CD14-positive monocyte (primary cell): ENCODE results near the gene ANO7. TPM values are rescaled to one million over a fixed set of nuclear protein-coding genes. Genes with fewer than 3 reads are reported as not detected.

ENCODE experiments used
- DNase-seq, 3 donors: peaks; one replicate each; pipeline ENCODE4 v3.0.0-alpha.2; 2011 to 2022
- H2AFZ ChIP-seq: 2 replicates; pipeline ENCODE4 v1.6.0; 2012; ENCODE audit warnings: mild to moderate bottlenecking, low read depth, low read length, inconsistent platforms; ENCODE audit not compliant: insufficient read depth, poor library complexity, severe bottlenecking
- H3K27ac ChIP-seq, 2 donors: 1 replicate in 1 of 2; 2 replicates in 1 of 2; pipeline ENCODE4 v1.5.1; 2012 to 2013; ENCODE audit warnings: low read length in 2 of 2, control low read depth in 1 of 2, inconsistent platforms in 1 of 2, low read depth in 1 of 2, mild to moderate bottlenecking in 1 of 2
- H3K27me3 ChIP-seq, 2 donors: one replicate each; pipeline versions ENCODE4 v1.6.0 to v1.6.1; 2011 to 2013; ENCODE audit warnings: low read length in 2 of 2; ENCODE audit not compliant: control insufficient read depth in 2 of 2, insufficient read depth in 2 of 2
- H3K36me3 ChIP-seq, 2 donors: replicated peaks in 1 of 2; 1 replicate in 1 of 2; 2 replicates in 1 of 2; pipeline versions ENCODE4 v1.5.1 to v1.6.1; 2012 to 2013; ENCODE audit warnings: low read length in 2 of 2, control low read depth in 1 of 2, inconsistent platforms in 1 of 2, mild to moderate bottlenecking in 1 of 2; ENCODE audit not compliant: insufficient read depth in 2 of 2, control insufficient read depth in 1 of 2
- H3K4me1 ChIP-seq, 2 donors: 1 replicate in 1 of 2; 2 replicates in 1 of 2; pipeline versions ENCODE4 v1.5.1 to v1.6.1; 2012 to 2013; ENCODE audit warnings: low read length in 2 of 2, control low read depth in 1 of 2, inconsistent platforms in 1 of 2, mild to moderate bottlenecking in 1 of 2, moderate library complexity in 1 of 2; ENCODE audit not compliant: insufficient read depth in 2 of 2, control insufficient read depth in 1 of 2
- H3K4me2 ChIP-seq: replicated peaks from 2 replicates; pipeline ENCODE3; 2012; ENCODE audit warnings: low read length, moderate library complexity, mild to moderate bottlenecking; ENCODE audit not compliant: poor library complexity, severe bottlenecking; ENCODE audit errors: extremely low read depth
- H3K4me3 ChIP-seq, 3 experiments: fragments of 200-600 bp in 1 of 3; sonication (generic) in 1 of 3; replicated peaks in 1 of 3; 1 replicate in 2 of 3; 2 replicates in 1 of 3; pipeline ENCODE4 v1.5.1; 2011 to 2013; ENCODE audit warnings: low read length in 3 of 3, mild to moderate bottlenecking in 3 of 3, control low read depth in 2 of 3, low read depth in 2 of 3, inconsistent platforms in 1 of 3, moderate library complexity in 1 of 3
- H3K79me2 ChIP-seq: 2 replicates; pipeline ENCODE4 v1.6.0; 2012; ENCODE audit warnings: mild to moderate bottlenecking, control low read depth, inconsistent platforms, low read length, moderate library complexity; ENCODE audit not compliant: insufficient read depth
- H3K9ac ChIP-seq: 2 replicates; pipeline ENCODE4 v1.6.0; 2017; ENCODE audit warnings: low read length, mild to moderate bottlenecking; ENCODE audit not compliant: insufficient read depth, poor library complexity, severe bottlenecking
- H3K9me3 ChIP-seq, 2 donors: replicated peaks in 1 of 2; 1 replicate in 1 of 2; 2 replicates in 1 of 2; pipeline versions ENCODE4 v1.5.1 to v1.6.1; 2012 to 2013; ENCODE audit warnings: low read length in 2 of 2, control low read depth in 1 of 2; ENCODE audit not compliant: control insufficient read depth in 1 of 2, insufficient read depth in 1 of 2
- H4K20me1 ChIP-seq: 2 replicates; pipeline ENCODE4 v1.6.0; 2012; ENCODE audit warnings: mild to moderate bottlenecking, low read length, control low read depth, moderate library complexity; ENCODE audit not compliant: insufficient read depth
- H3K27ac Mint-ChIP-seq, 7 donors: one replicate each; pipeline ENCODE4 v1.8.0; 2020; ENCODE audit warnings: mild to moderate bottlenecking in 7 of 7, mixed read lengths in 7 of 7, moderate library complexity in 6 of 7, inconsistent platforms in 2 of 7
- H3K27me3 Mint-ChIP-seq, 3 donors: one replicate each; pipeline ENCODE4 v1.8.0; 2021 to 2022; ENCODE audit warnings: low read depth in 3 of 3, mild to moderate bottlenecking in 3 of 3, mixed read lengths in 3 of 3, moderate library complexity in 3 of 3, inconsistent platforms in 1 of 3
- H3K36me3 Mint-ChIP-seq, 2 donors: one replicate each; pipeline ENCODE4 v1.8.0; 2020; ENCODE audit warnings: mixed read lengths in 2 of 2, inconsistent platforms in 1 of 2, mild to moderate bottlenecking in 1 of 2
- H3K4me1 Mint-ChIP-seq: one replicate; pipeline ENCODE4 v1.8.0; 2020; ENCODE audit warnings: mild to moderate bottlenecking, mixed read lengths
- H3K4me3 Mint-ChIP-seq, 2 donors: one replicate each; pipeline ENCODE4 v1.8.0; 2020; ENCODE audit warnings: mild to moderate bottlenecking in 2 of 2, mixed read lengths in 2 of 2, moderate library complexity in 1 of 2
- H3K9me3 Mint-ChIP-seq, 7 donors: one replicate each; pipeline ENCODE4 v1.8.0; 2020 to 2022; ENCODE audit warnings: mixed read lengths in 7 of 7, mild to moderate bottlenecking in 6 of 7, moderate library complexity in 6 of 7, inconsistent platforms in 2 of 7
- CTCF ChIP-seq: fragments of 200-600 bp; IDR thresholded peaks from one replicate; pipeline ENCODE4 v1.8.0; 2022; ENCODE audit warnings: antibody characterized with exemption, mild to moderate bottlenecking
- WGBS: methylation state at CpG from one replicate; pipeline ENCODE4 v1.1.5; 2013; ENCODE audit warnings: missing lambda C conversion rate; ENCODE audit not compliant: insufficient coverage; 5-methylcytosine and 5-hydroxymethylcytosine counted together
- intact Hi-C, 2 donors: fragments of 100-400 bp; cut with micrococcal nuclease; formaldehyde crosslinking; loops; one replicate each; pipeline versions ENCODE4 v1.15.0 to v1.15.1; 2023
- polyA plus RNA-seq, 3 donors: library from polyadenylated mRNA; depleted of rRNA in 1 of 3; unstranded in 2 of 3; stranded (reverse) in 1 of 3; fragments of 300-500 nt in 2 of 3; fragments of >200 nt in 1 of 3; fragmentation: Illumina TruSeq in 2 of 3; gene quantifications; 1 replicate in 2 of 3; 2 replicates in 1 of 3; pipeline ENCODE4 v1.2.3, GENCODE V29; 2012 to 2021

The ANO7 gene
- polyA plus RNA-seq, 3 donors = 0.03 TPM; not detected in 2

DNA sequence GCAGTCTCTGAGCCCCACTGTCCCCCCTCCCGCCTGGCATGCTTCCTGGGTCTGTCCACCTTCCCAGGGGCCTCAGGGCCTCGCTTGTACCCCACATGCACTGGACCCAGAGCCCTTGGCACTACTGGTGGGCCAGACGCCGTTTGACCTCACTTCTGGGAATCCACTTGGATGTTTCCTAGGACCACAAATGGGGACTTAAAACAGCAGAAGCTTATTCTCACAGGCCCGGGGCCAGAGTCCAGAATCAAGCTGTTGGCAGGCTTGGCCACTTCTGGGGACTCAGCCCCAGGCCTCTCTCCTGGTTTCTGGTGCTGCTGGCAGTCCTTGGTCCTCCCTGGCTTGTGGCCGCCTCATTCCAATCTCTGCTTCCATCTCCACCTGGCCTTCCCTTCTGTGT is 19.6 kb downstream of the ANO7 start:
- DNase-seq = no peak
- Histone ChIP-seq H3K4me3 (no peak overlapping the region), H3K4me2 (no peak overlapping the region), H3K27ac (no peak overlapping the region), H3K27me3 (no peaks in the 10 kb centered on the region), H2AFZ (no peak overlapping the region), H3K9ac (no peak overlapping the region), H3K79me2 (no peaks in the 10 kb centered on the region), H4K20me1 (no peaks in the 10 kb centered on the region), H3K9me3 (no peaks in the 10 kb centered on the region), H3K36me3 (no peaks in the 10 kb centered on the region), H3K4me1 (no peaks in the 10 kb centered on the region)
- no peak for TF ChIP-seq CTCF
- Mint-ChIP-seq H3K27me3 (peaks cover 2 to 6% (median 3%) of the 10 kb centered on the region in 3 donors), H3K4me1 (no peaks in the 10 kb centered on the region), H3K9me3 (peaks cover 0 to 1% (median 0%) of the 10 kb centered on the region in 7 donors), H3K27ac (peak overlapping the region in 1 of 7 donors; percentile 27), H3K4me3 (no peak overlapping the region), H3K36me3 (no peaks in the 10 kb centered on the region)
- WGBS = 80% methylated on average over 5 of the region's 6 CpGs
- intact Hi-C loops = no loop called here

- intact Hi-C loops = no loop called here
- Histone ChIP-seq H3K9me3 (no peaks in the 10 kb centered on the region), H2AFZ (no peak overlapping the region), H3K9ac (no peak overlapping the region), H3K27me3 (no peaks in the 10 kb centered on the region), H4K20me1 (no peaks in the 10 kb centered on the region), H3K4me2 (no peak overlapping the region), H3K4me3 (no peak overlapping the region), H3K36me3 (no peaks in the 10 kb centered on the region), H3K27ac (no peak overlapping the region), H3K79me2 (no peaks in the 10 kb centered on the region), H3K4me1 (no peaks in the 10 kb centered on the region)
- no peaks in the 10 kb centered on the region for H3K4me1 Mint-ChIP-seq
- DNase-seq = no peak
- no peaks in the 10 kb centered on the region for H3K36me3 Mint-ChIP-seq
- peaks cover 0 to 1% (median 0%) of the 10 kb centered on the region in 7 donors for H3K9me3 Mint-ChIP-seq
- no peak overlapping the region for H3K27ac Mint-ChIP-seq
- H3K4me3 Mint-ChIP-seq = no peak overlapping the region
- no peak for TF ChIP-seq CTCF
- WGBS = 92% methylated on average over 20 of the region's 33 CpGs
- H3K27me3 Mint-ChIP-seq = peaks cover 2 to 6% (median 5%) of the 10 kb centered on the region in 3 donors
These were observed 20.8 kb downstream of the ANO7 start for GRCh38 chr2:241209271-241209670.
